PC-3 (cell line): ENCODE results near the gene PDE6A.
A peak's percentile ranks its signal among the peaks of the same experiment; 100 is the strongest.

Experiments
- EZH2 ChIP-seq: fragments of 300-600 bp; sonication (generic); IDR thresholded peaks from one replicate; pipeline ENCODE4 v1.6.1; 2017; ENCODE audit warnings: antibody characterized with exemption, mild to moderate bottlenecking, low read length; ENCODE audit not compliant: unreplicated experiment
- TF ChIP-seq, protein P1 (sequence below): fragments of 300-600 bp; sonication (generic); conservative IDR thresholded peaks from 2 replicates; pipeline ENCODE4 v1.5.1; 2017; ENCODE audit warnings: antibody characterized with exemption, low read depth, mild to moderate bottlenecking, low read length

DNA sequence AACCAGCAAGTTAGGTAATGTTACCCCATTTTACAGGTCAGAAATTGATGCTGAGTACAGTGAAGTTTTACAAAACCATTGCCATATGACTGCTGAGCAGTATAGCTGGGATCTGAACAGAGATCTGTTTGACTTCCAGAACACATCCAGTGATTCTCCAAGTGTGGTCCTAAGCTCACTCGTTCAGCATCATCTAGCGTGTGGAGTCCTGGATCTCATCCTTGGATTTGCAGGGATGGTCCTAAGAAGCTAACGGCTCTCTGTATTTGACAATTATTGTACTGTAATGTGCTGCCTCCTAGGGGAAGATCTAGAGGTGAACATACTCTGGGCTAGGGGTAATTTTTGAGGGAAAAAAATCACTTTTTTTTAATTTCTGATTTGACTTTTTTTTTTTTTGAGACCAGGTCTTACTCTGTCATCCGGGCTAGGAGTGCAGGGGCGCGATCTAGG, 17.4 kb upstream of the PDE6A start:
- TF ChIP-seq, protein P1, sequence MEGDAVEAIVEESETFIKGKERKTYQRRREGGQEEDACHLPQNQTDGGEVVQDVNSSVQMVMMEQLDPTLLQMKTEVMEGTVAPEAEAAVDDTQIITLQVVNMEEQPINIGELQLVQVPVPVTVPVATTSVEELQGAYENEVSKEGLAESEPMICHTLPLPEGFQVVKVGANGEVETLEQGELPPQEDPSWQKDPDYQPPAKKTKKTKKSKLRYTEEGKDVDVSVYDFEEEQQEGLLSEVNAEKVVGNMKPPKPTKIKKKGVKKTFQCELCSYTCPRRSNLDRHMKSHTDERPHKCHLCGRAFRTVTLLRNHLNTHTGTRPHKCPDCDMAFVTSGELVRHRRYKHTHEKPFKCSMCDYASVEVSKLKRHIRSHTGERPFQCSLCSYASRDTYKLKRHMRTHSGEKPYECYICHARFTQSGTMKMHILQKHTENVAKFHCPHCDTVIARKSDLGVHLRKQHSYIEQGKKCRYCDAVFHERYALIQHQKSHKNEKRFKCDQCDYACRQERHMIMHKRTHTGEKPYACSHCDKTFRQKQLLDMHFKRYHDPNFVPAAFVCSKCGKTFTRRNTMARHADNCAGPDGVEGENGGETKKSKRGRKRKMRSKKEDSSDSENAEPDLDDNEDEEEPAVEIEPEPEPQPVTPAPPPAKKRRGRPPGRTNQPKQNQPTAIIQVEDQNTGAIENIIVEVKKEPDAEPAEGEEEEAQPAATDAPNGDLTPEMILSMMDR: peak; percentile 96
- no peak for TF ChIP-seq EZH2
